A549 (cell line): ENCODE results near the gene QRFPR. TPM values are rescaled to one million over a fixed set of nuclear protein-coding genes. Genes with fewer than 3 reads are reported as not detected.

Experiments
- ATAC-seq, 2 experiments: fragments of 200-7000 bp in 1 of 2; fragments of >200 bp in 1 of 2; cut with Nextera tagmentation in 1 of 2; cut with Tn5 transposase in 1 of 2; 3 replicates each; pipeline versions ENCODE4 v1.8.0 to v1.9.1; 2018 to 2020; ENCODE audit warnings: mild to moderate bottlenecking in 1 of 2, moderate library complexity in 1 of 2
- CTCF ChIA-PET: fragments of 300-600 bp; sonication (Branson Sonifier 250); formaldehyde crosslinking; extraction: SDS; loops from one replicate; lab custom pipeline; 2021; ENCODE audit warnings: antibody characterized with exemption, inconsistent platforms; lab: Yijun Ruan, JAX
- POLR2A ChIA-PET: fragments of 350-600 bp; formaldehyde crosslinking; extraction: SDS; loops from one replicate; lab custom pipeline; 2021; ENCODE audit warnings: antibody characterized with exemption, inconsistent platforms; lab: Yijun Ruan, JAX
- DNase-seq, 2 experiments: peaks; one replicate each; pipeline versions ENCODE4 v3.0.0 to v3.0.0-alpha.2; 2011 to 2016; ENCODE audit warnings: low read depth in 1 of 2, low spot score in 1 of 2
- FAIRE-seq: peaks from 2 replicates; lab custom pipeline; 2011; peaks lifted over from hg19 to GRCh38; lab: Jason Lieb, UNC
- H3K27ac ChIP-seq, 2 experiments: fragments of >200 bp; sonication (Bioruptor Twin); formaldehyde crosslinking; 3 replicates each; pipeline ENCODE4 v1.5.1; 2016 to 2017
- H3K4me1 ChIP-seq: fragments of >200 bp; sonication (Bioruptor Twin); formaldehyde crosslinking; 3 replicates; pipeline ENCODE4 v1.6.1; 2016
- H3K4me2 ChIP-seq: fragments of >200 bp; sonication (Bioruptor Twin); formaldehyde crosslinking; 3 replicates; pipeline ENCODE4 v1.6.1; 2016
- H3K4me3 ChIP-seq: fragments of >200 bp; sonication (Bioruptor Twin); formaldehyde crosslinking; 3 replicates; pipeline ENCODE4 v1.5.1; 2016
- H3K9me3 ChIP-seq: fragments of >200 bp; sonication (Bioruptor Twin); formaldehyde crosslinking; 3 replicates; pipeline ENCODE4 v1.6.1; 2016
- CHD2 ChIP-seq: fragments of 150-350 bp; IDR thresholded peaks from 2 replicates; pipeline ENCODE4 v1.6.1; 2014; ENCODE audit warnings: low read length; ENCODE audit not compliant: partially characterized antibody
- ESRRA ChIP-seq: fragments of 150-350 bp; IDR thresholded peaks from 2 replicates; pipeline ENCODE4 v1.6.1; 2014; ENCODE audit warnings: mild to moderate bottlenecking, low read length, borderline replicate concordance
- FOSB ChIP-seq: fragments of 250-450 bp; sonication (Bioruptor Pico); IDR thresholded peaks from 2 replicates; pipeline ENCODE4 v1.5.0; 2020; ENCODE audit warnings: mild to moderate bottlenecking, moderate library complexity
- HDAC2 ChIP-seq: fragments of 200-600 bp; sonication (generic); IDR thresholded peaks from 2 replicates; pipeline ENCODE4 v1.6.1; 2016
- HOXA7 ChIP-seq: fragments of 250-450 bp; sonication (Bioruptor Pico); IDR thresholded peaks from 2 replicates; pipeline ENCODE4 v1.5.0; 2020; ENCODE audit warnings: mild to moderate bottlenecking, moderate library complexity
- KDM1A ChIP-seq: fragments of 200-600 bp; sonication (generic); IDR thresholded peaks from 2 replicates; pipeline ENCODE4 v1.6.1; 2016; ENCODE audit warnings: low read depth, mild to moderate bottlenecking
- KDM5A ChIP-seq: fragments of 200-600 bp; sonication (generic); IDR thresholded peaks from 2 replicates; pipeline ENCODE4 v1.6.1; 2016; ENCODE audit warnings: antibody characterized with exemption, mild to moderate bottlenecking
- MAX ChIP-seq: IDR thresholded peaks from 2 replicates; pipeline ENCODE4 v1.6.1; 2012
- MAZ ChIP-seq: fragments of 150-350 bp; IDR thresholded peaks from 2 replicates; pipeline ENCODE4 v1.6.1; 2014; ENCODE audit warnings: antibody characterized with exemption, low read depth, low read length, borderline replicate concordance
- MYC ChIP-seq: IDR thresholded peaks from 2 replicates; pipeline ENCODE4 v1.6.1; 2012; ENCODE audit warnings: mild to moderate bottlenecking, inconsistent platforms, low read length, improper control_type of control experiment, borderline replicate concordance
- NFE2L2 ChIP-seq: fragments of 150-350 bp; conservative IDR thresholded peaks from 2 replicates; pipeline ENCODE4 v1.6.1; 2014; ENCODE audit warnings: low read length
- NPAS2 ChIP-seq: fragments of 250-450 bp; sonication (Bioruptor Pico); IDR thresholded peaks from 2 replicates; pipeline ENCODE4 v1.8.0; 2022; ENCODE audit warnings: mild to moderate bottlenecking, moderate library complexity, borderline replicate concordance
- NR3C1 ChIP-seq: fragments of >200 bp; sonication (Bioruptor Twin); formaldehyde crosslinking; IDR thresholded peaks from 3 replicates; pipeline ENCODE4 v1.6.1; 2017
- PBX3 ChIP-seq: IDR thresholded peaks from 2 replicates; pipeline ENCODE4 v1.6.1; 2012
- RAD21 ChIP-seq, 2 experiments: fragments of >200 bp in 1 of 2; sonication (Bioruptor Twin) in 1 of 2; formaldehyde crosslinking in 1 of 2; IDR thresholded peaks in 1 of 2; conservative IDR thresholded peaks in 1 of 2; 2 replicates in 1 of 2; 3 replicates in 1 of 2; pipeline ENCODE4 v1.6.1; 2012 to 2018; ENCODE audit warnings: inconsistent platforms in 1 of 2
- RARB ChIP-seq: fragments of 250-450 bp; sonication (Bioruptor Pico); IDR thresholded peaks from 2 replicates; pipeline ENCODE4 v1.8.0; 2021; ENCODE audit warnings: mild to moderate bottlenecking, moderate library complexity
- RCOR1 ChIP-seq: fragments of 150-350 bp; IDR thresholded peaks from 2 replicates; pipeline ENCODE4 v1.6.1; 2014; ENCODE audit warnings: antibody characterized with exemption, low read length, low read depth
- RNF2 ChIP-seq: fragments of 200-600 bp; sonication (generic); IDR thresholded peaks from 2 replicates; pipeline ENCODE4 v1.6.1; 2016; ENCODE audit warnings: low read depth, mild to moderate bottlenecking, antibody characterized with exemption, moderate library complexity, borderline replicate concordance
- TP53 ChIP-seq: fragments of 250-450 bp; sonication (Bioruptor Pico); IDR thresholded peaks from 2 replicates; pipeline ENCODE4 v1.5.0; 2021; ENCODE audit warnings: mild to moderate bottlenecking, moderate library complexity
- ZSCAN20 ChIP-seq: fragments of 250-450 bp; sonication (Bioruptor Pico); IDR thresholded peaks from 2 replicates; pipeline ENCODE4 v1.8.0; 2022; ENCODE audit warnings: mild to moderate bottlenecking, moderate library complexity
- WGBS: methylation state at CpG from one replicate; pipeline ENCODE4 v1.1.6; 2017; ENCODE audit errors: missing lambda C conversion rate; 5-methylcytosine and 5-hydroxymethylcytosine counted together
- polyA plus RNA-seq, 4 experiments: library from polyadenylated mRNA; depleted of rRNA in 3 of 4; stranded (reverse); fragments of >200 nt; fragmentation: RNase III in 1 of 4; extraction: RNeasy Plus Mini Kit Qiagen cat#74134 plus additional on column Dnase treatment in 1 of 4; gene quantifications; 2 replicates in 3 of 4; 3 replicates in 1 of 4; pipeline ENCODE4 v1.2.3, GENCODE V29; 2011 to 2017
- TF ChIP-seq, protein P1 (sequence below): fragments of >200 bp; sonication (Bioruptor Twin); formaldehyde crosslinking; IDR thresholded peaks from 3 replicates; pipeline ENCODE4 v1.5.1; 2016
- TF ChIP-seq, protein P2 (sequence below): fragments of 450-650 bp; IDR thresholded peaks from 2 replicates; pipeline ENCODE4 v1.6.1; 2014; ENCODE audit warnings: antibody characterized with exemption
- TF ChIP-seq, protein P3 (sequence below): fragments of 250-450 bp; sonication (Bioruptor Pico); IDR thresholded peaks from 2 replicates; pipeline ENCODE4 v1.5.0; 2020; ENCODE audit warnings: low read depth, mild to moderate bottlenecking, moderate library complexity

QRFPR gene
- polyA plus RNA-seq, 2 of the 4 experiments (the other 2 are of a cell fraction), result not detected

DNA sequence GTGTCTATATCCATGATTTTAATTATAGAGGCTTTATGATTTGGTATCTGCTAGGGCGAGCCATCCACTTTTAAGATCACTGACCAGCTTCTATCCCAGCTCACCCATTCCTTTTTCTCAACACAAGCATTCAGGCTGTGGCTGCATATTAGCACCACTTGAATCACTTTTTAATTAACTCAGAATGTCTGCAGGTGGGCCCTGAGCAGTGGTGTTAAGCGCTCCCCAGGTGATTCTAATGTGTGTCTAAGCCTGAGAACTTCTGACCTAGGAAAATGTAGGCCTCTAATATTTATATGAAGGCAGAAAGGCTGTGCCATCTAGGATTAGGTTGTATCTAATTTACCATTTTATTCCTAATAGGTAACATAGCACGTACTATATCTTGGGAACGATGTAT lies 19.8 kb upstream of the QRFPR start (continued):
- TF ChIP-seq, protein P1, sequence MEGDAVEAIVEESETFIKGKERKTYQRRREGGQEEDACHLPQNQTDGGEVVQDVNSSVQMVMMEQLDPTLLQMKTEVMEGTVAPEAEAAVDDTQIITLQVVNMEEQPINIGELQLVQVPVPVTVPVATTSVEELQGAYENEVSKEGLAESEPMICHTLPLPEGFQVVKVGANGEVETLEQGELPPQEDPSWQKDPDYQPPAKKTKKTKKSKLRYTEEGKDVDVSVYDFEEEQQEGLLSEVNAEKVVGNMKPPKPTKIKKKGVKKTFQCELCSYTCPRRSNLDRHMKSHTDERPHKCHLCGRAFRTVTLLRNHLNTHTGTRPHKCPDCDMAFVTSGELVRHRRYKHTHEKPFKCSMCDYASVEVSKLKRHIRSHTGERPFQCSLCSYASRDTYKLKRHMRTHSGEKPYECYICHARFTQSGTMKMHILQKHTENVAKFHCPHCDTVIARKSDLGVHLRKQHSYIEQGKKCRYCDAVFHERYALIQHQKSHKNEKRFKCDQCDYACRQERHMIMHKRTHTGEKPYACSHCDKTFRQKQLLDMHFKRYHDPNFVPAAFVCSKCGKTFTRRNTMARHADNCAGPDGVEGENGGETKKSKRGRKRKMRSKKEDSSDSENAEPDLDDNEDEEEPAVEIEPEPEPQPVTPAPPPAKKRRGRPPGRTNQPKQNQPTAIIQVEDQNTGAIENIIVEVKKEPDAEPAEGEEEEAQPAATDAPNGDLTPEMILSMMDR, result no peak
- TF ChIP-seq, all 56 proteins: peak for 0

DNA sequence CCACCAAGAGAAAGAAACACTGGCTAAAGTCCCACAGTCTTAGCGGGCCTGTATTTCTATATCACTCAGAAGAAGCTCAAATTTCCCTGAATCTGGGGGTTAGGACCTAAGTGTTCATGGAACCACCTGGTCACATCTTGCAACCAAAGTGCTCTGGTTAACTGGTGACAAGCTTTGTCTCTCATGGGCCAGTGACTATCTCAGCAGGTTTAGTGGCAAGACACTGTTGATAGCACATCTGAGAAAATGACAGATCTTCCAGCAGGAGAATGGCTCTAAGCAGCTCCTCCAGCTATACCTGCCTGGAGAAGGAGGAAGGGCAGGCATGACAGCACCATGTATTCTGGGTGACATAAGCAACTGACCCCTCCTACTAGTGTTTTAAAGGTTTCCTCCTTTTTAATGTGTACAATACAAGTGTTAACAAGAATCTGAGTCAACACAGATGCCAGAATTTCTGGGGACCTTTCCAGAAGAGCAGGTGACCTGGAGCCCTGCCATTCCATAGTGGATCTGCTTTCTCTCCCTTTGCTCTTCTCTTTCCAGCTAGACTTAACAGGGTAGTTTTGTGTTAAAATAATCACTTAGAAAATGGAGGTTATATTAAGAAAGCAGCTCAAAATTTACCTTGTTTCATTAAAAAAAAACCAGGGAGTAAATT lies 17.3 kb upstream of the QRFPR start:
- no peaks in the 10 kb centered on the region for H3K9me3 ChIP-seq
- no peak overlapping the region for H3K4me2 ChIP-seq
- DNase-seq (no peak), ATAC-seq (no peak), FAIRE-seq (no peak)
- TF ChIP-seq, protein P2, sequence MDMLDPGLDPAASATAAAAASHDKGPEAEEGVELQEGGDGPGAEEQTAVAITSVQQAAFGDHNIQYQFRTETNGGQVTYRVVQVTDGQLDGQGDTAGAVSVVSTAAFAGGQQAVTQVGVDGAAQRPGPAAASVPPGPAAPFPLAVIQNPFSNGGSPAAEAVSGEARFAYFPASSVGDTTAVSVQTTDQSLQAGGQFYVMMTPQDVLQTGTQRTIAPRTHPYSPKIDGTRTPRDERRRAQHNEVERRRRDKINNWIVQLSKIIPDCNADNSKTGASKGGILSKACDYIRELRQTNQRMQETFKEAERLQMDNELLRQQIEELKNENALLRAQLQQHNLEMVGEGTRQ, result no peak
- TF ChIP-seq RCOR1 (no peak), NPAS2 (CRISPR knock-in tag) (no peak), MAZ (no peak), ZSCAN20 (CRISPR knock-in tag) (no peak), TP53 (CRISPR knock-in tag) (no peak), HOXA7 (CRISPR knock-in tag) (no peak), MYC (no peak), KDM5A (no peak), KDM1A (no peak), PBX3 (no peak), RAD21 (conservative IDR thresholded peaks at IDR 0.05 in 1 of 2, IDR thresholded peaks at IDR 0.05 in 1 of 2) (no peak), RARB (no peak)
- TF ChIP-seq, protein P3, sequence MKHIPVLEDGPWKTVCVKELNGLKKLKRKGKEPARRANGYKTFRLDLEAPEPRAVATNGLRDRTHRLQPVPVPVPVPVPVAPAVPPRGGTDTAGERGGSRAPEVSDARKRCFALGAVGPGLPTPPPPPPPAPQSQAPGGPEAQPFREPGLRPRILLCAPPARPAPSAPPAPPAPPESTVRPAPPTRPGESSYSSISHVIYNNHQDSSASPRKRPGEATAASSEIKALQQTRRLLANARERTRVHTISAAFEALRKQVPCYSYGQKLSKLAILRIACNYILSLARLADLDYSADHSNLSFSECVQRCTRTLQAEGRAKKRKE, result no peak
- POLR2A ChIA-PET, result no interaction called here
- 36% methylated on average over 1 of the region's 1 CpG for WGBS
- no peak overlapping the region for H3K27ac ChIP-seq
- H3K4me3 ChIP-seq, result no peak overlapping the region
- no peaks in the 10 kb centered on the region for H3K4me1 ChIP-seq
- CTCF ChIA-PET, result interaction anchor here (1.3 kb wide), 1 partner anchor 258 kb away, joined by 7 read pairs; no protein-coding TSS in a partner anchor

GRCh38 chr4:121397434-121397833 lies 16.6 kb upstream of the QRFPR start:
- Histone ChIP-seq H3K9me3 (no peaks in the 10 kb centered on the region), H3K4me1 (no peaks in the 10 kb centered on the region), H3K4me2 (no peak overlapping the region)
- CTCF ChIA-PET, result no interaction called here
- POLR2A ChIA-PET, result no interaction called here
- no peak for FAIRE-seq
- TF ChIP-seq ESRRA (no peak), FOSB (CRISPR knock-in tag) (no peak), RNF2 (no peak), PBX3 (no peak), MAX (no peak), CHD2 (no peak), HOXA7 (CRISPR knock-in tag) (no peak), NFE2L2 (no peak), NR3C1 (no peak), NPAS2 (CRISPR knock-in tag) (no peak), HDAC2 (no peak)
- TF ChIP-seq, protein P3, result no peak
- TF ChIP-seq, all 56 proteins: peak for 0
- ATAC-seq (no peak), DNase-seq (no peak)
- WGBS, result 23% methylated on average over 3 of the region's 3 CpGs
- no peak overlapping the region for H3K4me3 ChIP-seq
- no peak overlapping the region for H3K27ac ChIP-seq
